CD1c-positive myeloid dendritic cell (primary cell): ENCODE results near the gene SPATA33.
"Not testable (repeated sequence)": the region's sequence is repeated elsewhere in the genome, so short reads cannot be mapped to it uniquely, and the experiment has no call there.

Experiments
- DNase-seq: peaks from one replicate; pipeline ENCODE4 v3.0.0-alpha.2; 2016; ENCODE audit errors: extremely low spot score

Gene SPATA33

DNA sequence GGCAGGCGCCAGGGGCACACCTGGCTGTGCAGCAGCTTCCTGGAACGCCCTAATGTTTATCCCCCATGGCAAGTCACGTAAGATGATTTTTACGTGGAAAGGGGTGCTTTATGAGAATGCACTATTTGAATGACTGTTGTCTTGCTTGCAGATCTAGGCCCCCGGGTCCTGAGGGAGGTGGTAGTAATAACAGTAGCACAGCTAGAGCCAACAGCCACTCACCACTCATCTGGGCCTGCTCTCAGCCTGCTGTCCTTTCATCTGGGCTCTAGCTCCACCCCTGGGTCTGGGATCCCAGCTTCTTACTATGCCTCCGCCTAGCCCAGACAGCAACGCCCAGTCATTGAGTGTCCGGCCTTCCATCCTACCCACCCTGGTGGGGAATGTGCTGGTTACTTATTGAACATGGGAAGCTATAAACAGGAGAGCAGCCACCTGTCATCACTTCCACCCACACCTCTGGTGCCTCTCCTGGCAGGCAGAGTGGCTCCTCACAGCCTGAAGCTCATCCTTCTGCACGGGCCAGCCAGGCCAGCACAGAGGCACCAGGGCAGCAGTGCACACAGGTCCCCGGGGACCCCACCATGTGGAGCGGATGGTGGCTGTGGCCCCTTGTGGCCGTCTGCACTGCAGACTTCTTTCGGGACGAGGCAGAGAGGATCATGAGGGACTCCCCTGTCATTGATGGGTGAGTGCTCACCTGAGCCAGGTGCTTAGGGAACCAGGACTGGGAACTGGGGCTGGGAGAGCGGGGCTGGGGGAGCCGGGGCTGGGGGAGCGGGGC lies 27.6 kb upstream of the SPATA33 start:
- no peak for DNase-seq

DNA sequence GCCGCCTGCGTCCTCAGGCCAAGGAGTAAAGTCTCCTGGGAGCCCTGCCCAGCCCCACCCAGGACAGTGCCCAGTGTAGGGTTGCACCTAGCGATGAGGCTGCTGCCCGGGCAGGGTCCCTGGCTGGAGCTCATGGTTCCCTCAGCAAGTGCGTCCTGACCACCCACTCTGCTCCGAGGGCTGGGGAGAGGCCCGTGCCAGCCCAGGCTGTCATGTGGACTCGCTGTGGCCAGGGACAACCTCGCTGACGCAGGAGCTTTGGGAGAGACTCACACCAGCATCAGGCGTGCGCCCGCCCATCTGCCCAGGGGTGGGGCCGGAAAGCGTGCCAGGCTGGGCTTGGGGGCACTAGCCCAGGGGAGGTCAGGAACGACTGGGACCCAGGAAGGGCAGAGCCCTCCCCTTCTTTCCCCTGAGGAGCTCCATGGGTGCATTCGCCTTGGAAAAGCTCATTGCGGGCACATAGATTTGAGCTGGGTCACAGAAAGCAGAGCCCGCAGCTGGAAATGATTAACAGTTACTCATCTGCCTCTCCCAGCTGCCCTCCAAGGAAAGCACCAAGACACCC lies 24.5 kb upstream of the SPATA33 start:
- DNase-seq: no peak

DNA sequence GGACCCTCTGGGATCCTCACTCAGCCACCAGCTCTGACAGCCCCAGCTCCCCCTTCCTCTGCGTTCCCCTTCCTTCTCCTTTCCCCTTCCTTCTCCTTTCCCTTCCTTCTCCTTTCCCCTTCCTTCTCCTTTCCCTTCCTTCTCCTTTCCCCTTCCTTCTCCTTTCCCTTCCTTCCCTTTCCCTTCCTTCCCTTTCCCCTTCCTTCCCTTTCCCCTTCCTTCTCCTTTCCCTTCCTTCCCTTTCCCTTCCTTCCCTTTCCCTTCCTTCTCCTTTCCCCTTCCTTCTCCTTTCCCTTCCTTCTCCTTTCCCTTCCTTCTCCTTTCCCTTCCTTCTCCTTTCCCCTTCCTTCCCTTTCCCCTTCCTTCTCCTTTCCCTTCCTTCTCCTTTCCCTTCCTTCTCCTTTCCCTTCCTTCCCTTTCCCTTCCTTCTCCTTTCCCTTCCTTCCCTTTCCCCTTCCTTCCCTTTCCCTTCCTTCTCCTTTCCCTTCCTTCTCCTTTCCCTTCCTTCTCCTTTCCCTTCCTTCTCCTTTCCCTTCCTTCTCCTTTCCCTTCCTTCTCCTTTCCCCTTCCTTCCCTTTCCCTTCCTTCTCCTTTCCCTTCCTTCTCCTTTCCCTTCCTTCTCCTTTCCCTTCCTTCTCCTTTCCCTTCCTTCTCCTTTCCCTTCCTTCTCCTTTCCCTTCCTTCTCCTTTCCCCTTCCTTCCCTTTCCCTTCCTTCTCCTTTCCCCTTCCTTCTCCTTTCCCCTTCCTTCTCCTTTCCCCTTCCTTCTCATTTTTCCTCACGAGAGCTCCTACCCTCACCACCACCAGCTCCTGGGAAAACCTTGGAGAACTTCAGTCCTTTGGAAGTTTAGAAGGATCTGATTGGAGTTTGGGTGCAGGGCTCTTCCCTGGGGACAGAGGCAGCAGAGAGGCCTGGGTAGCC lies 22.9 kb upstream of the SPATA33 start:
- DNase-seq: not testable (repeated sequence)

DNA sequence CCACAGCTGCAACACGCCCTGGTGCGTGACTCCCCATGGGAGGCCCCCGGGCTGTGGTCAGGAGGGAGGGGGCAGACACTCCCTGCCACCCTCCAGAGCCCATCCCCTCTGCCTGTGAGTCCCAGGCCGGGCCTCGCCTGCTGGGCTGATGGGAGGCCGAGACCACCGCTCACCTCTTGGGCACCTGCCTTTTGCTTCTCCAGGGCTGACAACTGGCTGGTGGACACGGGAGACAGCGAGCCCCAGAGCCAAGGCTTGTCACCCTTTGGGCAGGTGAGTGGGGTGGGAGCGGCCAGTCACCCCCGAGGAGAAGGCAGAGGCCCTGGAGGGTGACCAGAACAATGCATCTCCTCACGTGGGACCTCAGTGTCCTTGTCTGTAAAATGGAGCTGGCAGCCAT lies 21.0 kb upstream of the SPATA33 start:
- no peak for DNase-seq

DNA sequence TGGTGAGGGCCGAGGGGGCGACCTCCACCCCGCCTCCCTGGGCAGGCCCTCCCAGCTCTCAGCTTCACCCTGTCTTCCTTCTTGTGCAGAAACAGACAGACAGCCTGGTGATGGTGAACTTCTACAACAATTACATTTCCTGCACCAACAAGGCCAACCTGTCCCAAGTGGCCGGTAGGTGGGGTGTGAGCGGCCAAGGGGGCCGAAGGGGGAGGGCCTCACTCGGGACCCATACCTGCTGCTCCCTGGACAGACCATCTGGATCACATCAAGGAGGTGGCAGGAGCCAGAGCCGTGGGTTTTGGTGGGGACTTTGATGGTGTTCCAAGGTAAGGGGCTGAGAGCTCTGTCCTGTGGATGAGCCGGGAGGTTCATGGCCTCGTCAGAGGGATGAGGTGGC lies 20.3 kb upstream of the SPATA33 start:
- DNase-seq: no peak

DNA sequence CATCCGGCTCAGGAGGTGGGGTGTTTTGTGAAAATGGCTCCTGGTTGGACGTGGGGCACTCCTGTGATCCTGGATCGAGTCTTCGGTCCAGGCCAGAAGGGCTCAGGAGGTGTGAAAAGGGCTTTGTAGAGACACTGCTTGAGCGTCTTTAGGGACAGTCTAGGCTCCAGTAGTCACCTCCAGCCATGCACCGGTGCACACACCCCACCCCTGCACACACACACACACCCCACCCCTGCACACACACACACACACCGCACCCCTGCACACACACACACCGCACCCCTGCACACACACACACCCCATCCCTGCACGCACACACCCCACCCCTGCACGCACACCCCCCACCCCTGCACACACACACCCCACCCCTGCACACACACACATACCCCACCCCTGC lies 19.2 kb upstream of the SPATA33 start:
- DNase-seq: no peak

DNA sequence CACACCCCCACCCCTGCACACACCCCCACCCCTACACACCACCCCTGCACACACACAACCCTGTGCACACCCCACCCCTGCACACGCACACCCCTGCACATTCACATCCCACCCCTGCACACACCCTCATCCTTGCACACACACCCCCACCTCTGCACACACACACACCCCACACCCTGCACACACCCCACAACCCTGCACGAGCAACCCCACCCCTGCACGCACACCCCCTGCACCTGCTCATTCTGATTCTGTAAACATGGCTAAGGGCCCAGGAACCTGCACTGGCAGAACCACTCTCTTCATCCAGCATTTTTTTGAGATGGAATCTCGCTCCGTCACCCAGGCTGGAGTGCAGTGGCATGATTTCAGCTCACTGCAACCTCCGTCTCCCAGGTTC lies 18.3 kb upstream of the SPATA33 start:
- no peak for DNase-seq

DNA sequence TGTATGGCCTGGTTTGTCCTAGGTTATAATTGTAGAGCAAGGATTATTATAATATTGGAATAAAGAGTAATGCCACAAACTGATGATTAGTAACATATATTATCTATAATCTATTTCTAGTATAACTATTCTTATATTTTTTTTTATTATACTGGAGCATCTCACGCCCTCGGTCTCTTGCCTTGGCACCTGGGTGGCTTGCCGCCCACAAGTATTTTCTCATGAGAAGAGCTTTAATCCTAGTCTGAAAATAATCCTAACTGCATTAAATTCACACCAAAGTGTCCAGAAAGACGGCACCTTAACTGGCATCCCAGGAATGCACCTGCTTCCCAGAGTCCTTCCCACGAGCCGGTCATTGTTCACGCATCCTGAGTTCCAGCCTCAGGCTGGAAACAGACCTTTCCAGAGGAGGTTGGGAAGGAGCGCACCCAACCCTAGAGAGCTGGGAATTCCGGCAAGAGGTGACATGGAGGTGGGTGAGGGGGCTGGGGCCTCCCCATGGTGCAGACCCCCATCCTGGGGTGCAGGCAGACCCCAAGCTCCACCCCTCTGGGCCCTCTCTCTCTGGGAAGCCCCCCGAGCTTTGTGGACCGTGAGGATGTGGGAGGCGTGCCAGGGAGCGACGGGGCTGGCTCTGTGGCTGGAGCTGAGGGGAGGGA lies 16.0 kb upstream of the SPATA33 start:
- DNase-seq: no peak

DNA sequence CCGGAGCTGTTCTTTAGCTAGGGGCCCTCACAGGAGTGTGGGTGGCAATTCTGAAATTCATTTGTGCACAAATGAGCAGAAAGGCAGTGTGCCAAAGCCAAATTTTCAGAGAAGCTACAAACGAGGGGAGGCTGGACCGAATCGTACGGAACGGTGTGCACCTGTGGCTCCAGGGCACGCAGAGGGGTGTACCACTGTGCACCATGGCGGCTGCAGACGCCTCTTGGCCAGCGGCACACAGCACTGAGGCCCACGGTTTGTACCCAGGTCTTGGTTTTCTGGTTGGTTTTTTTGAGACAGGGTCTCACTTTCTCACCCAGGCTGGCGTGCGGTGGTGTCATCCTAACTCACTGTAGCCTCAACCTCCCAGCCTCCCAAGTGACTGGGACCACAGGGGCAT lies 15.1 kb upstream of the SPATA33 start:
- no peak for DNase-seq

DNA sequence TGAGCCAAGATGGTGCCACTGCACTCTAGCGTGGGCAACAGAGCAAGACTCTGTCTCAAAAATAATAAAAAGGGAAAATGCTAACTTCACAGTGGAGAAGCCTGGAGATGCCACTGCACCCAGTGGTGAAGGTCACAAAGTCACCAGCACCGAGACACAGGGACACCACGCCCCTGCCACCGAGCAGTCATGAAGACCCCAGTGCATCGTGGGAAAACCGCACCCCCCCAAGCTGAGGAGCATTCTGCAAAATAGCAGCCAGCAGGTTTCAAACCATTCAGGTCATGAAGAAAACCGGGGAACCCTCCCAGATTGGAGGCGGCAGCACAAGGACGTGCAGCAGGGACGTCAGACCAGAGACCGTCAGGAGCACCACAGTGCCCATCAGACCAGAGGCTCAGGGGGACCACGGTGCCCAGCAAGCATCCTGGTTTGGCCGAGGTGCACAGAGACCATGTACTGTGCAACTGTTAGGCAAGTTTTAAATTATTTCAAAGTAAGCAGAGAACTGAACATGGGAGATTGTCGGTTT lies 13.8 kb upstream of the SPATA33 start:
- DNase-seq: no peak

DNA sequence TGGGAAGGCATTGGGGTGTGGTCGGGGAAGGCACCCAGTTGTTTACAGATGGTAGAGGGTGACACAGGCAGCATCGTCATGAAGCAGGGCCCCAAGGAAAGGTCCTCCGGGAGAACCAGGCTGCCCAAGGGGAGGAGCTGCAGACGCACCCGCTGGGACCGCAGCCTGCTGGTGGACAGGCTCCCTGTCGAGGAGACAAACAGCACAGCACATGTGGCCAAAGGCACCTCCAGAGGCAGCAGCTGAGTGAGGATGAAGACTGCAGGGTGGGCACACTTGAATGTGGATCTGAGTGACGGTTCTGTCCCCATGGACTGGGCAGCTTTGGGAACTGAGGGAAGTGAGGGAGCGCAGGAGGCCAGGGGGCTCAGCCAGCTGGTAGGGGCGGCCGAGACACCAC lies 12.5 kb upstream of the SPATA33 start:
- no peak for DNase-seq

DNA sequence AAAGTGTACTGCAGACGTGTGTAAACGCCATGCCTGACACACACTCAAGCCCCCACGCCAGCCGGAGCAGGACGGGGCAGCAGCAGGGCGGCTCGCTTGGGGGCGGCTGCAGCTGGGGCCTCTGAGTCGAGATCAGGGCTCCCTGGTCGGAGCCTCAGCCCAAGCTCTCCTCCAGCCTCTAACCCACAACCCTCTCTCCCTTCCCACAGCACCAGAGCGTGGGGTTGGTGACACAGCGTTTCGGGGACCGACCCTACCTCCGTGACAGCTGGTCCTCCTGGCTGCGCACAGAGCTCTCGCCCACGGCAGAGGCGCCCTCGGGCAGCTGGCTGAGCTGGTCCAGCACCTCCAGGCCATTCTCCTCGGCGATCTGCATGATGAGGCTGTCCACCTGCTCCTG lies 11.4 kb upstream of the SPATA33 start:
- no peak for DNase-seq

DNA sequence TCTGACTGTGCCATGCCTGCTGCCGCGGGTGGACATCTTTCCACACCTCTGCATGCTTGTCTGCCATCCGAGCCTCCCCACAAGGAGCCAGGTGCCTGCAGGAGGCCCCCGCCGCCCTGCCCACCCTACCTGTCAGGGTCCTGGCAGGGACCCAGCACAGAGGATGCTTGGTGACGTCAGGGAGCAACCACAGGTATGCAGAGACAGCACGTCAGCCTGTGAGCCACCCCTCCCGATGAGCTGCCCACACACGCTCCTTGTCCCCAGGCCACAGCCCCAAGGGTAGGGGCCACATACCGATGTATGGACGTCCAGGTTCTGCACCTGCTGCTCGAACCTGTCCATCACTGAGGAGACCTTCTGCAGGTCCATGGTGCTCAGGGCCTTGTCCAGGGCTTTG lies 10.7 kb upstream of the SPATA33 start:
- DNase-seq: no peak

DNA sequence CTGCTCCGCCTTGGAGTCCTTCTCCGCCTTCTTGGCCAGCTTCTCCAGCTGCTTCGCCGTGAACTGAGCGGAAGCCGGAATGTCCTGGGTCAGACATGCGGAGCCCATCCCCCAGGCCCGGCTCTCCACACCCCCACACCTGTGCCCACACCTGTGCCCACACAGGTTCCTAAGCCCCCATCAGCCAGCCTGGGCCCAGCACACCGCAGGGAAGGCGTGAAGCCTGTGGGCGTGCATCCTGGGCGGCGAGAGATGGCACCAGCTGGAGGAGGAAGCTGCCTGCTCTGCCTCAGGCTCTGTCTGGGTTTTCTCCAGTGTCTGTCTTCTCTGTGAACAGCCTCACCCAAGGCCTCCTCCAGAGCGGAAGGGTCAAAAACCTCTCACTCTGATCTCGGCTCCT lies 6.1 kb upstream of the SPATA33 start:
- DNase-seq: no peak

DNA sequence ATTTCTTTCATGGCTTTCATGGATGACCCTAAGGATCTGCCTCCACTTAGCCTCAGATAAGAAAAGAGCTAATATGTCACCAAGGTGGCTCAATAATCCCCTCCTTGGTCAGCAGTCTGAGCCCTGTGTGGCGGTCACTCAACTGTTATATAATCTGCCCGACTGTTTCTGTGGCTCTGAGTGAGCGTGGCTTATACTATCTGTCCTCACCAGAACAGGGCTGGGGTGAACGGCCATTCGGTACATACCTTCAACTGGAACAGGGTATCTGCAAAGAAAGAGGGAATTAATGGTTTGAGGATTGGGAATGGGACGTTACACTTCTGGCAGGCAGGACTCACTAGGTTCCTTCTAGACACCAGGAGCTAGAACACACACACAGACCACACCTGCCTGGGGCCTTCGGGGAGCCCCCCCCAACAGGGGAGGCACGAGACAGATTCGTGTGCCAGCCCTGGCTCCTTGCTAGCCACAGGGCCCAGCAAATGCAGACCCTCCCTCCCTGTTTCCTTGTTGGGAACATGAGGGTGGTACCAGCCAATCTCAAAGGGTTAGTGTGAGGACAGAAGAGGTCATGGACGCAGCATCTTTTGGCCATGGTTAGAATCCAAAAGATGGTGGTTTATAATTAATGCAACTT lies 3.9 kb upstream of the SPATA33 start:
- no peak for DNase-seq

DNA sequence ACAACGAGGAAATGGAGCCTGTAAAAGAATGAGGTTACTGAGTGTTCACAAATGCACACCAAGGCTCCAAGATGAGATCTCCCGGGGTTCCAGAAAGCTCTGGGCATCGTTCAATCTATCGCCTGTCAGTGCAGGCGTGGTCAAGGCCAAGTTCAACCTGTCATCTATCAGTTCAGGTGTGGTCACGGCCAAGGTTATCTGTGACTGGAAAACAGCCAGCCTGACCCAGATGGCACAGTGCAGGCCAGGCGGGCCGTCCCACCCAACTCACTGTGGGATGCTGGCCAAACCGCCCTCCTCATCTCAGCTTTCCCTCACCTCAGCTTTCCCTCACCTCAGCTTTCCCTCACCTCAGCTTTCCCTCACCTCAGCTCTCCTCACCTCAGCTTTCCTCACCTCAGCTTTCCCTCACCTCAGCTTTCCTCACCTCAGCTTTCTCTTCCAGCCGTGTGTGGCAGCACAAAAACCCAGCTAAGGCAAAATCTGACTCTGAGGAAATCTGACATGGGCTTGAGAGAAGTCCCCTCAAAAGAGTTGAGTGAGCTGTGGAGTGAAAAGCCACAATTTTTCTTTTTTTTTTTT lies 2.5 kb upstream of the SPATA33 start:
- no peak for DNase-seq

DNA sequence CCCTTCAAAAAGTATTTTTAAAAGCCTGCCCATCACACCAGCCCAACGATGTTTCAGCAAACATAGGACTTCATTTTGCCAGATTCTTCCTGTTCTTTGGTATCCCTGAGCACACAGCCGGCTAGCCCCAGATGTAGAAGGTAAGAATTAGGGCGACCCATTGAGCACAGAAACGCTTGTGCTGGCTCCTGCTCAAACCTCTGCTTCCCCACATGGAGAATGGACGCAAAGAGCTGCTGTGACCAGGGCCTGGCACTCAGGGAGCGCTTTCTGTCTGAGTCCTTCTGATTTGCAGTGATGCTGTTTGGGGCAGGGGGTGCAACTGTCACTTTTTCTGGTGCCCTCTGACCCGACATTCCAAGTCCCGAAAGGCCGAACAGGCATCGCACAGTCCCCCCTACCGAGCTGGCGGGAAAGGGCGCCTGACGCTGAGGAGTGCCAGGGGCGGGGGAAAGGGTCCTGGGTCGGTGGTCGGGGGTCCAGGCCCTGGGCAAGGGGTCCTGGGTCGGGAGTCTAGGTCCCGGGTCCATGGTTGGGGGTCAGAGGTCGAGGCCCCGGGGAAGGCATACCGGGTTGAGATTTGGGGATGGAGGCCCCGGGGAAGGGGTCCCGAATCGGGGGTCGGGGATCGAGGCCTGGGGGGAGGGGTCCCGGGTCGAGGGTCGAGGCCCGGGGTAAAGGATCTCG lies 1.1 kb upstream of the SPATA33 start:
- no peak for DNase-seq

DNA sequence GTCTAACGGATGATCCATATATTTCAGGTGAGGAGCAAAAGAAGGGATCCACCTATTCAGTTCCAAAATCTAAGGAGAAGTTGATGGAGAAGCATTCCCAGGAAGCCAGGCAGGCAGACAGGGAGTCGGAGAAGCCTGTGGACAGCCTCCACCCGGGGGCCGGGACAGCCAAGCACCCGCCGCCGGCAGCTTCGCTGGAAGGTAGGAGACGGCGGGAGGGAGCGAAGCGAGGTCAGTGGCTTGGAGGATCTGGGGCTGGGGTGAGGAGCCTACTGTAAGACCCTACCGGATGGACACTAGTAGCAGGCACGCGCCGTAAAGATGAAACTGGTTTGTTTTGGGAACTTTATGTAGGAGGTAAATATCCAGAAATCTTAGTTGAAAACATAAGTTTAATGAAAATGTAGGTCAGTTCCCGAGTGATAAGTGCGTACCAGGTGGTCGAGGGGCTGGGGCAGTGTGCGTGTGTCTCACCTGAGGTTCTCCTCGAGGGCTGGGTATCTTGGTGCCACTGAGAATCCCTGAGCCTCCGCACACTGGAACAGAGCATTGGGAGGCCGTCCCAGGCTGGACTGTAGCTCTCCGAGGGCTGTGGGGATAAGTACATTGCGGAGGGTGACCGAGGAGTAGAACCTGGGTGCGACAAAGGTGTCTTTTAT lies 714 bp downstream of the SPATA33 start:
- no peak for DNase-seq

DNA sequence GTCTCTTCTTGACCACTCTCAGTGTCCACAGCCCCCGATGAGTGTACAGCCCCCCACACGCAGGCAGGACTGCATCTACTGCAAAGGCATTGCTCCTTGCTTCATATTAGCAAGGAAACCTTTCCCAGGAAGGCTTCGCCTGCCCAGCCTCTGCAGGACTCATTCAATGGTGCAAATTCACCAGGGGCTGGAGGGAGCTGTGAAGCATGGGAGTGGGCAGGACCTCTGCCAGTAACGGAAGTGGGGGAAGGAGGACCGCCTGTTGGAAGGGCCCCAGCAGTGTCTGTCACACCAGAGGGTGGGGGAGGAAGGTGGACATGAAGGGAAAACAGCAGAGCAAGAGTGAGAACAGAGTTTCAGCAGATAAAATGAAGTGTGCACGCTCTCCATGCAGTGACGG lies 2.5 kb downstream of the SPATA33 start:
- DNase-seq: no peak

DNA sequence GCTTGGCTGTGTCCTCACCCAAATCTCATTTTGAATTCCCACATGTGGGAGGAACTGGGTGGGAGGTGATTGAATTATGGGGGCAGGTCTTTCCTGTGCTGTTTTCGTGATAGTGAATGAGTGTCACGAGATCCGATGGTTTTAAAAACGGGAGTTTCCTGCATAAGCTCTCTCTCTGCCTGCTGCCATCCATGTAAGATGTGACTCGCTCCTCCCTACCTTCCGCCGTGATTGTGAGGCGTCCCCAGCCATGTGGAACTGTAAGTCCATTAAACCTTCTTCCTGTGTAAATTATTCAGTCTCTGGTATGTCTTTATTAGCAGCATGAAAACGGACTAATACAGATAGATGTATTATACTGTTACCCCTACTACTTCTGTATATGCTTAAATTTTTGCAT lies 3.6 kb downstream of the SPATA33 start:
- DNase-seq: no peak
